IPS DF 6.9 (cell line): Measurements from ENCODE around the gene OTX2.

Experiments
- DNase-seq: peaks from one replicate; pipeline ENCODE4 v3.0.0-alpha.2; 2013; ENCODE audit warnings: low read depth, low spot score
- H3K27ac ChIP-seq: one replicate; pipeline ENCODE4 v1.5.1; 2013; ENCODE audit warnings: low read length, control low read depth
- H3K27me3 ChIP-seq: 2 replicates; pipeline ENCODE4 v1.6.1; 2013; ENCODE audit warnings: mild to moderate bottlenecking, low read length; ENCODE audit not compliant: control insufficient read depth, insufficient read depth
- H3K36me3 ChIP-seq: 2 replicates; pipeline ENCODE4 v1.6.1; 2013; ENCODE audit warnings: low read length; ENCODE audit not compliant: control insufficient read depth, insufficient read depth
- H3K4me1 ChIP-seq: 2 replicates; pipeline ENCODE4 v1.6.1; 2013; ENCODE audit warnings: low read length; ENCODE audit not compliant: control insufficient read depth, insufficient read depth
- H3K4me3 ChIP-seq: 2 replicates; pipeline ENCODE4 v1.5.1; 2013; ENCODE audit warnings: mild to moderate bottlenecking, low read length
- H3K9me3 ChIP-seq: 2 replicates; pipeline ENCODE4 v1.6.1; 2013; ENCODE audit warnings: low read length, inconsistent platforms; ENCODE audit not compliant: control insufficient read depth, insufficient read depth
- WGBS: extraction: QIAGEN DNeasy Blood & Tissue Kit; methylation state at CpG from one replicate; pipeline ENCODE4 v1.1.7; 2013; ENCODE audit warnings: mixed read lengths, missing lambda C conversion rate; ENCODE audit not compliant: insufficient read length, insufficient coverage; 5-methylcytosine and 5-hydroxymethylcytosine counted together

OTX2 gene

GRCh38 chr14:56826214-56826613 lies 15.9 kb upstream of the OTX2 start:
- no CpG with 5 or more reads among the region's 4 CpGs for WGBS
- no peak overlapping the region for H3K4me3 ChIP-seq
- no peak for DNase-seq

DNA sequence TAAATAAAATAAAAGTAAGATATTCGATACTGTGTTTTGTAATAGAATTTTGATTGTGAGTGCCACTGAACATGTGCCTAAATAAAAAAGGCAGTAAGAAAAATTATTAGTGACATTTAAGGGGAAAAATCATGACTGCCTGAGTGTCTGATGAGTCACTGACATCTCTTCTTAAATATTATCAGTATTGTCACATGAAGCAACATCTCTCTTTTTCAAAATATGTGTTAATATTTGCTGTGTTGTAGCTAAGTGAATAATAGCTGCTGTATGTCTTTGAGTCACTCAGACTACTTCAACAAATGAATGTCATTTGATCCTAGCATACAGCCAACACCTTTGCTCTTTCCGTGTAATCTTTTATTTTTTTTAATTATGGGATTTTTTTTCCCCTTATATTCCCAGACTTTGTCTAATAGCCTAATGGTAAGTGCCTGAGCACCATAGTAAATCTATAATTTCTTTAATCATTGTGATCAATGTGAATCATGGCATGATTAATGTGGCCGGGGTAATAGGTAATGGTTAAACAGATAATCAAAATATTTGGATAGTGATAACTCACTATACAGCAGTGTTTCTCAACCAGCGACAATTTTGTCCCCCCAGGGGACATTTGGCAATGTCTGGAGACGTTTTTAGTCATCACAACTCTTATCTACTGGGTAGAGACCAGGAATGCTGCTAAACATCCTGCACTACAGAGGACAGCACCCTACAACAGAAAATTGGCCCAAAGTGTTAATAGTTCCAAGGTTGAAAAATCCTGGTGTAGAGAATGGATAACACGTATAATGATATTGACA lies 11.7 kb upstream of the OTX2 start:
- no peak overlapping the region for H3K4me3 ChIP-seq
- no peaks in the 10 kb centered on the region for H3K36me3 ChIP-seq
- WGBS, result 100% methylated on average over 1 of the region's 6 CpGs
- peaks cover 22% of the 10 kb centered on the region for H3K27me3 ChIP-seq
- H3K27ac ChIP-seq, result no peak overlapping the region
- no peaks in the 10 kb centered on the region for H3K9me3 ChIP-seq
- no peaks in the 10 kb centered on the region for H3K4me1 ChIP-seq
- DNase-seq, result no peak

More at GRCh38 chr14:56826214-56826613, 15.9 kb upstream of the OTX2 start:
- H3K4me1 ChIP-seq, result no peaks in the 10 kb centered on the region
- no peaks in the 10 kb centered on the region for H3K36me3 ChIP-seq
- H3K27me3 ChIP-seq, result no peaks in the 10 kb centered on the region
- H3K9me3 ChIP-seq, result no peaks in the 10 kb centered on the region
- H3K27ac ChIP-seq, result no peak overlapping the region

GRCh38 chr14:56821177-56821576 lies 10.9 kb upstream of the OTX2 start:
- WGBS, result no CpG with 5 or more reads among the region's 4 CpGs
- H3K27ac ChIP-seq, result no peak overlapping the region
- H3K27me3 ChIP-seq, result peaks cover 29% of the 10 kb centered on the region
- no peaks in the 10 kb centered on the region for H3K4me1 ChIP-seq
- no peaks in the 10 kb centered on the region for H3K9me3 ChIP-seq
- no peaks in the 10 kb centered on the region for H3K36me3 ChIP-seq
- H3K4me3 ChIP-seq, result no peak overlapping the region
- DNase-seq, result no peak

DNA sequence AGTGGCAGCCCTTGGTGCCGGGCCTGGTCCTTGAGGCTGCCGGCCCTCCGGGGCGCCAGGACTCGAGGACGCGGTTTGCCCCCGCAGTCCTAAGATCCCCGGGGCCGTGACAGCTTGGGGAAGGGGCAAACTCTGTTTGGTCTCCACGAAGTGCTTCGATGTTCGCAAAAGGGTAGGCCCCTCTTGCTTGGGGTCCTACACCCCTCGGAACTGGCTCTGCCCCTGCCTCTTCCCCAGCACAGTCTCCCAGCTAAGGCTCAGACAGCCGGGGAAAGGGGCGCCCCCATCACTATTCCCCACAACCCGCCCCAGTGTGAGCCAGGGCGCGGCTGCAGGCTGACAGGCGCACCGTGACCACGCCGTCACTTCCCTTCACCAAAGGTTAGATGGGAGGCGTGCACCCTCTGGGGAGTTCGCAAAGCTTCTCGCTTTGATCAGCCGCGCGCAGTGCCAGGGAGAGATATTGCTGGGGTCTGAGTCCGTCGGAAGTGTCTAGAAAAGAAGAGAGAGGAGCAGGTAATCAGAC lies 7.2 kb upstream of the OTX2 start:
- H3K27ac ChIP-seq, result no peak overlapping the region
- H3K4me3 ChIP-seq, result peak overlapping the region; percentile 26; the same call in 1 of the 2 replicates
- no peaks in the 10 kb centered on the region for H3K36me3 ChIP-seq
- H3K27me3 ChIP-seq, result peaks cover 49% of the 10 kb centered on the region
- H3K4me1 ChIP-seq, result peaks cover 5% of the 10 kb centered on the region; the same call in 1 of the 2 replicates
- no peaks in the 10 kb centered on the region for H3K9me3 ChIP-seq
- DNase-seq, result no peak
- whole genome bisulfite sequencing, result no CpG with 5 or more reads among the region's 31 CpGs

DNA sequence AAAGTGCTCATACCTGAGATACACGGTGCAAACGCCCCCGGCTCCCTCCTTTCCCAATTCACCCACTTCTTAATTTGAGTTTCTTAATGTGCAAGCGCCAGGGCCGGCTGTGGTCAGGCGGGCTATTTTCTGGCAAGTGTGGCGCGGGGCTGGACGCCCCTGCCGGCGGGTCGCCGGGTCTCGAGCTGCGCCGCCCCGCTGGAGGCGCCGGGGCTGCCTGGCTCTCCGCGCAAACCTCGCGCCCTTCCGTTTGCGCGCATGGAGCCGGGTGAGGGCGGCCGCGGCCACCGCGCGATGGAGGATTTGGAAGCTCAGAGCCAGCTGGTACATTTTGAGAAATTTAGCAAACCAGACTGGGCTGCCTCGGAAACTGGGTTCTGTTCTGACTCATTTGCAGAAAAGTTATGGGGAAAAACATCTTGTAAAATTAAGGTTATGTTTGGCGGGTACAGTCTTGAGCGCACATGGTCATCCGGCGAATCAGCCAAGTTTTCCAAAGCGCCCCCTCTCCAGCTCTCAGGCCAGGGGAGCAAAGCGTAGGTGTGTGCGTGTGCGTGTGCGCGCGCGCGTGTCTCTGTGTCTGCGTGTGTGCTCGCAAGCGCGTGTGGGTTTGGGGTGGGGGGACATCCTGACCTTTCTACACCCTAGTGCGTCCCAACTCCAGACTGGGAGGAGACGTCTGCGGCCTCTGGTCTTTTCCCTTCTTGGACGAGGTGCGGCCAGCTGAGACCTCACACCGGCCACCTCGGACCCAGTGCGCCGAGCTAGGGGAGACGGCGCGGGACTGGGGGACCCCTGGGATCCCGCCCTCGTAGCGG lies 6.5 kb upstream of the OTX2 start:
- no peaks in the 10 kb centered on the region for H3K9me3 ChIP-seq
- H3K4me1 ChIP-seq, result peaks cover 6% of the 10 kb centered on the region; the same call in 1 of the 2 replicates
- no peak for DNase-seq
- no peak overlapping the region for H3K27ac ChIP-seq
- peak overlapping the region; percentile 26; the same call in 1 of the 2 replicates for H3K4me3 ChIP-seq
- peaks cover 52% of the 10 kb centered on the region for H3K27me3 ChIP-seq
- no CpG with 5 or more reads among the region's 66 CpGs for WGBS
- H3K36me3 ChIP-seq, result no peaks in the 10 kb centered on the region

DNA sequence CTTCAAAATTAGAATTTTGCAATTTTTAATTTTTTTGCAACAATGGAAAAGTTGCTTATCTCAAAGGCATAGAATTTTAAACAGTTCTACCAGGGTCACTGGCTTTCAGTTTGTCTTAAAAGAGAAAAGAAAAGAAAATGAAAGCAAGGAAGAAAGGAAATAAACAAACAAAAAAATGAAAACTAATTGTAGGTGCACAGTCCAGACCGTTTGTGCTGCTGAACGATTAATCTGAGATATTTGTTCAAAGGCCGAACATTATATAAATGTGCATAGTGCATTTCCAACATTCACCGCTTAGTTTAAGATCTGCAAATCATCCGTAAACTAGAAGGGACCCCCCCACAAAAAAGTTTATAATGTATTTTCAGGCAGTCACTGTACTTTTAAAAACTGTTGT lies 5.5 kb upstream of the OTX2 start:
- H3K27me3 ChIP-seq, result peaks cover 56% of the 10 kb centered on the region
- H3K27ac ChIP-seq, result no peak overlapping the region
- H3K36me3 ChIP-seq, result no peaks in the 10 kb centered on the region
- no peak overlapping the region for H3K4me3 ChIP-seq
- peaks cover 6% of the 10 kb centered on the region; the same call in 1 of the 2 replicates for H3K4me1 ChIP-seq
- no peak for DNase-seq
- no peaks in the 10 kb centered on the region for H3K9me3 ChIP-seq
- no CpG with 5 or more reads among the region's 5 CpGs for WGBS

- peaks cover 60% of the 10 kb centered on the region for H3K27me3 ChIP-seq
These were observed 4.9 kb upstream of the OTX2 start for GRCh38 chr14:56814969-56815700.

GRCh38 chr14:56814519-56814959 lies 4.3 kb upstream of the OTX2 start:
- no peak overlapping the region for H3K27ac ChIP-seq
- H3K4me3 ChIP-seq, result no peak overlapping the region
- DNase-seq, result no peak
- peaks cover 65% of the 10 kb centered on the region for H3K27me3 ChIP-seq
- no peaks in the 10 kb centered on the region for H3K9me3 ChIP-seq
- H3K4me1 ChIP-seq, result peaks cover 7% of the 10 kb centered on the region; the same call in 1 of the 2 replicates
- H3K36me3 ChIP-seq, result no peaks in the 10 kb centered on the region
- no CpG with 5 or more reads among the region's 7 CpGs for WGBS

More at GRCh38 chr14:56814969-56815700, 4.9 kb upstream of the OTX2 start:
- Histone ChIP-seq H3K9me3 (no peaks in the 10 kb centered on the region), H3K4me1 (peaks cover 7% of the 10 kb centered on the region; the same call in 1 of the 2 replicates), H3K4me3 (no peak overlapping the region), H3K36me3 (no peaks in the 10 kb centered on the region), H3K27ac (no peak overlapping the region)
- WGBS, result no CpG with 5 or more reads among the region's 4 CpGs
- no peak for DNase-seq

DNA sequence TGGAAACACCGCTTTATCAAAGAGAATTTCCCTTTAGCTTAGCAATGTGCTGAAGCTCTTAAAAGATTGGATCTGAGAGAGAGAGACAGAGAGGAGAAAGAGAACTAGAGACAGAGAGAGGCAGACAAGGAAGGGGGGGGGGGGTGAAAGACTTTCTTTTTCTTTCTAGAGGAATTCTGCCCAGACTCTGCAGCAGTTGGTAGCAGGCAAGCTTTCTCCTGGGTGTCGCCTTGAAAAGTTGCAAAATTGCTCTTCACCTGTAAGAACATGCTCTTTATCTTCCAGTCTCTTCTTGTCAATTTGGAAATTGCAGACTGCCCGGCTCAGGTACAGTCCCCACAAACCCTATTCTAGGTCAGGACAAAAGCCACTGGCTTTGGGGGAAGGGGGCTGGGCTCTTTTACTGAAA lies 2.9 kb upstream of the OTX2 start:
- no peak overlapping the region for H3K27ac ChIP-seq
- no peaks in the 10 kb centered on the region for H3K9me3 ChIP-seq
- H3K36me3 ChIP-seq, result no peaks in the 10 kb centered on the region
- no peak overlapping the region for H3K4me3 ChIP-seq
- no CpG with 5 or more reads among the region's 3 CpGs for WGBS
- H3K4me1 ChIP-seq, result peaks cover 7% of the 10 kb centered on the region; the same call in 1 of the 2 replicates
- peaks cover 69% of the 10 kb centered on the region for H3K27me3 ChIP-seq
- no peak for DNase-seq
